G401.6 (cell line): ENCODE data around the gene VGLL4.

Experiments
- FAIRE-seq: peaks from 2 replicates; lab custom pipeline; 2012; peaks lifted over from hg19 to GRCh38; lab: Jason Lieb, UNC

Gene VGLL4

GRCh38 chr3:11548721-11549131 is 95.0 kb downstream of the VGLL4 start:
- no peak for FAIRE-seq

- FAIRE-seq = no peak
Measured at GRCh38 chr3:11547498-11547897, 96.2 kb downstream of the VGLL4 start.

GRCh38 chr3:11546657-11547302 is 96.9 kb downstream of the VGLL4 start:
- no peak for FAIRE-seq

- no peak for FAIRE-seq
Measured at GRCh38 chr3:11545186-11545851, 98.4 kb downstream of the VGLL4 start.

GRCh38 chr3:11544412-11545181 is 99.1 kb downstream of the VGLL4 start:
- no peak for FAIRE-seq

- FAIRE-seq = no peak
Measured at GRCh38 chr3:11543948-11544387, 99.7 kb downstream of the VGLL4 start.

GRCh38 chr3:11543141-11543947 is 100.4 kb downstream of the VGLL4 start:
- no peak for FAIRE-seq

GRCh38 chr3:11542551-11542950 is 101.2 kb downstream of the VGLL4 start:
- FAIRE-seq = no peak

- no peak for FAIRE-seq
Measured at GRCh38 chr3:11541321-11542303, 102.1 kb downstream of the VGLL4 start.

GRCh38 chr3:11539677-11540076 is 104.0 kb downstream of the VGLL4 start:
- no peak for FAIRE-seq

GRCh38 chr3:11539218-11539617 is 104.5 kb downstream of the VGLL4 start:
- FAIRE-seq = no peak

GRCh38 chr3:11538581-11538980 is 105.1 kb downstream of the VGLL4 start:
- no peak for FAIRE-seq

- no peak for FAIRE-seq
Measured at GRCh38 chr3:11536936-11537612, 106.6 kb downstream of the VGLL4 start.

GRCh38 chr3:11536132-11536935 is 107.4 kb downstream of the VGLL4 start:
- no peak for FAIRE-seq

GRCh38 chr3:11535243-11535960 is 108.3 kb downstream of the VGLL4 start:
- FAIRE-seq = no peak

- FAIRE-seq = no peak
Measured at GRCh38 chr3:11534793-11535101, 109.0 kb downstream of the VGLL4 start.

GRCh38 chr3:11534011-11534792 is 109.5 kb downstream of the VGLL4 start:
- no peak for FAIRE-seq

GRCh38 chr3:11532931-11533391 is 110.8 kb downstream of the VGLL4 start:
- no peak for FAIRE-seq
